HEK293 (cell line): ENCODE measurements around the gene LRCH1.

Experiments
- CTCF ChIA-PET: fragments of 350-600 bp; formaldehyde crosslinking; extraction: SDS; loops from one replicate; lab custom pipeline; 2021; ENCODE audit warnings: antibody characterized with exemption; lab: Yijun Ruan, JAX
- POLR2A ChIA-PET: fragments of 300-600 bp; formaldehyde crosslinking; extraction: SDS; loops from one replicate; lab custom pipeline; 2020; ENCODE audit warnings: antibody characterized with exemption, inconsistent platforms; lab: Yijun Ruan, JAX
- H3K27ac ChIP-seq: fragments of 200-500 bp; sonication (Bioruptor generic); 2 replicates; pipeline ENCODE4 v1.5.1; 2014; ENCODE audit warnings: low read depth, low read length, control low read depth, inconsistent platforms; ENCODE audit errors: extremely low read depth
- H3K36me3 ChIP-seq, 2 experiments: fragments of 200-500 bp in 1 of 2; sonication (Bioruptor generic) in 1 of 2; 1 replicate in 1 of 2; 2 replicates in 1 of 2; pipeline ENCODE4 v1.5.1; 2014 to 2017; ENCODE audit warnings: inconsistent platforms in 2 of 2, low read length in 2 of 2; ENCODE audit not compliant: control insufficient read depth in 2 of 2, insufficient read depth in 1 of 2
- H3K4me1 ChIP-seq: fragments of 200-500 bp; sonication (Bioruptor generic); 2 replicates; pipeline ENCODE4 v1.5.1; 2014; ENCODE audit warnings: mild to moderate bottlenecking, low read length, inconsistent platforms; ENCODE audit not compliant: control insufficient read depth, insufficient read depth
- H3K4me3 ChIP-seq: 2 replicates; pipeline ENCODE4 v1.5.1; 2011; ENCODE audit warnings: low read depth, mild to moderate bottlenecking, control low read depth, low read length, moderate library complexity
- H3K9me3 ChIP-seq: fragments of 200-500 bp; sonication (Bioruptor generic); 2 replicates; pipeline ENCODE4 v1.5.1; 2014; ENCODE audit warnings: low read depth, low read length, inconsistent platforms; ENCODE audit not compliant: control insufficient read depth, insufficient read depth
- BCL6B ChIP-seq: fragments of 450-650 bp; formaldehyde crosslinking; IDR thresholded peaks from 2 replicates; pipeline ENCODE4 v1.5.1; 2017; ENCODE audit warnings: missing biosample characterization, missing genetic modification characterization
- FEZF1 ChIP-seq: fragments of 450-650 bp; formaldehyde crosslinking; IDR thresholded peaks from 2 replicates; pipeline ENCODE4 v1.5.1; 2016; ENCODE audit warnings: missing biosample characterization, missing genetic modification characterization
- GLI2 ChIP-seq: fragments of 450-650 bp; formaldehyde crosslinking; IDR thresholded peaks from 2 replicates; pipeline ENCODE4; 2017; ENCODE audit warnings: missing biosample characterization, missing genetic modification characterization, low read depth, borderline replicate concordance
- OSR2 ChIP-seq: fragments of 450-650 bp; formaldehyde crosslinking; IDR thresholded peaks from 2 replicates; pipeline ENCODE4 v1.5.1; 2016; ENCODE audit warnings: missing biosample characterization, missing genetic modification characterization
- PRDM2 ChIP-seq: fragments of 450-650 bp; formaldehyde crosslinking; IDR thresholded peaks from 2 replicates; pipeline ENCODE4 v1.5.1; 2016; ENCODE audit warnings: missing biosample characterization, missing genetic modification characterization, borderline replicate concordance
- REPIN1 ChIP-seq: fragments of 450-650 bp; formaldehyde crosslinking; IDR thresholded peaks from 2 replicates; pipeline ENCODE4 v1.5.1; 2017; ENCODE audit warnings: missing biosample characterization, missing genetic modification characterization, low read depth
- SCRT2 ChIP-seq: fragments of 450-650 bp; formaldehyde crosslinking; IDR thresholded peaks from 2 replicates; pipeline ENCODE4 v1.5.1; 2016; ENCODE audit warnings: missing biosample characterization, missing genetic modification characterization
- ZBTB17 ChIP-seq: fragments of 450-650 bp; formaldehyde crosslinking; IDR thresholded peaks from 2 replicates; pipeline ENCODE4 v1.5.1; 2016; ENCODE audit warnings: missing biosample characterization, missing genetic modification characterization
- ZBTB21 ChIP-seq: fragments of 450-650 bp; formaldehyde crosslinking; IDR thresholded peaks from 2 replicates; pipeline ENCODE4 v1.5.1; 2017; ENCODE audit warnings: missing biosample characterization, missing genetic modification characterization
- ZBTB8A ChIP-seq: fragments of 450-650 bp; formaldehyde crosslinking; IDR thresholded peaks from 2 replicates; pipeline ENCODE4 v1.5.1; 2016; ENCODE audit warnings: missing biosample characterization, missing genetic modification characterization
- ZNF121 ChIP-seq: fragments of 450-650 bp; formaldehyde crosslinking; IDR thresholded peaks from 2 replicates; pipeline ENCODE4 v1.5.1; 2016; ENCODE audit warnings: missing biosample characterization, missing genetic modification characterization
- ZNF140 ChIP-seq: fragments of 450-650 bp; formaldehyde crosslinking; IDR thresholded peaks from 2 replicates; pipeline ENCODE4 v1.5.1; 2016; ENCODE audit warnings: missing biosample characterization, missing genetic modification characterization
- ZNF16 ChIP-seq: fragments of 450-650 bp; formaldehyde crosslinking; IDR thresholded peaks from 2 replicates; pipeline ENCODE4 v1.5.1; 2016; ENCODE audit warnings: low read depth, missing biosample characterization, missing genetic modification characterization
- ZNF248 ChIP-seq: fragments of 450-650 bp; formaldehyde crosslinking; IDR thresholded peaks from 2 replicates; pipeline ENCODE4 v1.5.1; 2017; ENCODE audit warnings: missing biosample characterization, missing genetic modification characterization
- ZNF335 ChIP-seq: fragments of 450-650 bp; formaldehyde crosslinking; conservative IDR thresholded peaks from 2 replicates; pipeline ENCODE4 v1.5.1; 2016; ENCODE audit warnings: missing biosample characterization, missing genetic modification characterization
- ZNF341 ChIP-seq: fragments of 450-650 bp; formaldehyde crosslinking; IDR thresholded peaks from 2 replicates; pipeline ENCODE4; 2016; ENCODE audit warnings: low read depth, missing biosample characterization, missing genetic modification characterization
- ZNF423 ChIP-seq: fragments of 450-650 bp; formaldehyde crosslinking; IDR thresholded peaks from 2 replicates; pipeline ENCODE4 v1.5.1; 2016; ENCODE audit warnings: missing biosample characterization, missing genetic modification characterization
- ZNF555 ChIP-seq: fragments of 450-650 bp; formaldehyde crosslinking; conservative IDR thresholded peaks from 2 replicates; pipeline ENCODE4 v1.5.1; 2017; ENCODE audit warnings: missing biosample characterization, mild to moderate bottlenecking, missing genetic modification characterization, inconsistent platforms
- ZNF585B ChIP-seq: fragments of 450-650 bp; formaldehyde crosslinking; IDR thresholded peaks from 2 replicates; pipeline ENCODE4 v1.5.1; 2016; ENCODE audit warnings: missing biosample characterization, missing genetic modification characterization
- ZNF629 ChIP-seq: fragments of 450-650 bp; formaldehyde crosslinking; IDR thresholded peaks from 2 replicates; pipeline ENCODE4 v1.5.1; 2017; ENCODE audit warnings: missing biosample characterization, missing genetic modification characterization
- ZNF639 ChIP-seq: fragments of 450-650 bp; formaldehyde crosslinking; IDR thresholded peaks from 2 replicates; pipeline ENCODE4 v1.5.1; 2016; ENCODE audit warnings: missing biosample characterization, missing genetic modification characterization
- ZNF660 ChIP-seq: fragments of 450-650 bp; IDR thresholded peaks from 2 replicates; pipeline ENCODE4 v1.5.1; 2018; ENCODE audit warnings: missing biosample characterization, mild to moderate bottlenecking, missing genetic modification characterization
- ZNF692 ChIP-seq: fragments of 450-650 bp; formaldehyde crosslinking; IDR thresholded peaks from 2 replicates; pipeline ENCODE4 v1.5.1; 2016; ENCODE audit warnings: missing biosample characterization, missing genetic modification characterization
- ZNF777 ChIP-seq: fragments of 450-650 bp; formaldehyde crosslinking; IDR thresholded peaks from 2 replicates; pipeline ENCODE4 v1.5.1; 2017; ENCODE audit warnings: missing biosample characterization, missing genetic modification characterization, borderline replicate concordance
- ZSCAN18 ChIP-seq: fragments of 450-650 bp; formaldehyde crosslinking; IDR thresholded peaks from 2 replicates; pipeline ENCODE4 v1.5.1; 2016; ENCODE audit warnings: missing biosample characterization, missing genetic modification characterization
- ZSCAN30 ChIP-seq: fragments of 450-650 bp; IDR thresholded peaks from 2 replicates; pipeline ENCODE4 v1.5.1; 2018; ENCODE audit warnings: missing biosample characterization, mild to moderate bottlenecking, missing genetic modification characterization, moderate library complexity

The LRCH1 gene

GRCh38 chr13:46551410-46552302 is 1.3 kb upstream of the LRCH1 start:
- CTCF ChIA-PET = interaction anchor here (0.6 to 2.0 kb wide), 29 partner anchors 9 to 486 kb away, joined by 3 to 32 read pairs (median 3); no protein-coding TSS in a partner anchor
- Histone ChIP-seq H3K4me3 (no peak overlapping the region), H3K27ac (no peak overlapping the region), H3K4me1 (peaks cover 7% of the 10 kb centered on the region; the same call in 1 of the 2 replicates), H3K9me3 (no peaks in the 10 kb centered on the region), H3K36me3 (no peaks in the 10 kb centered on the region)
- POLR2A ChIA-PET = interaction anchor here (0.7 to 0.8 kb wide), 3 partner anchors 133 to 633 kb away, joined by 3 to 6 read pairs (median 4); no protein-coding TSS in a partner anchor
- TF ChIP-seq ZNF639 (tag by site-specific recombination) = peak; percentile 52; the same call in 1 of the 2 replicates
- TF ChIP-seq PRDM2 (tag by site-specific recombination) = no peak
- TF ChIP-seq ZNF692 = 0 out of 2 replicates have a peak, but pooled peaks have one; percentile 20
- no peak for TF ChIP-seq ZNF140 (tag by site-specific recombination)
- no peak for TF ChIP-seq ZNF423 (tag by site-specific recombination)
- no peak for TF ChIP-seq ZNF16
- TF ChIP-seq ZSCAN30 (tag by site-specific recombination) = peak; percentile 76
- peak; percentile 87 for TF ChIP-seq ZNF660 (tag by site-specific recombination)
- no peak for TF ChIP-seq ZNF341 (tag by site-specific recombination)
- no peak for TF ChIP-seq SCRT2 (tag by site-specific recombination)
- no peak for TF ChIP-seq ZNF248 (tag by site-specific recombination)
- TF ChIP-seq ZBTB8A (tag by site-specific recombination) = peak; percentile 45
- TF ChIP-seq REPIN1 (tag by site-specific recombination) = peak; percentile 89
- TF ChIP-seq ZNF335 (tag by site-specific recombination) = peak; percentile 21; the same call in 1 of the 2 replicates
- TF ChIP-seq GLI2 (tag by site-specific recombination) = no peak
- TF ChIP-seq ZNF585B (tag by site-specific recombination) = no peak
- peak; percentile 67 for TF ChIP-seq ZBTB17 (tag by site-specific recombination)
- peak; percentile 35; the same call in 1 of the 2 replicates for TF ChIP-seq ZNF629 (tag by site-specific recombination)
- TF ChIP-seq ZBTB21 (tag by site-specific recombination) = no peak
- TF ChIP-seq OSR2 (tag by site-specific recombination) = no peak
- no peak for TF ChIP-seq ZNF121 (tag by site-specific recombination)
- no peak for TF ChIP-seq BCL6B
- TF ChIP-seq ZNF555 (tag by site-specific recombination) = no peak
- no peak for TF ChIP-seq ZSCAN18 (tag by site-specific recombination)
- peak; percentile 42; the same call in 1 of the 2 replicates for TF ChIP-seq FEZF1 (tag by site-specific recombination)
- TF ChIP-seq ZNF777 (tag by site-specific recombination) = no peak
